Measurements from ENCODE around the gene TMUB1. TPM values are rescaled to one million over a fixed set of nuclear protein-coding genes. Genes with fewer than 3 reads are reported as not detected.

The TMUB1 gene
- total RNA-seq, 2 experiments from 2014 or later = 56.0 to 59.6 TPM

GRCh38 chr7:151089893-151090730 lies 6.8 kb upstream of the TMUB1 start:
- CTCF ChIA-PET (ENCODE audit: unreplicated experiment) = no interaction called here
- Histone ChIP-seq H4K20me1 (ENCODE audit: insufficient read depth, low read length) (no peaks in the 10 kb centered on the region; the same call in 1 of the 2 replicates), H3K36me3 (ENCODE audit: insufficient read depth, low read length) (no peaks in the 10 kb centered on the region), H3K4me1 (ENCODE audit: insufficient read depth, low read length, poor library complexity, severe bottlenecking) (peaks cover 9% of the 10 kb centered on the region), H2AFZ (ENCODE audit: low read length) (no peak overlapping the region), H3K4me2 (ENCODE audit: low read length) (no peak overlapping the region), H3K9me3 (ENCODE audit: low read length) (no peaks in the 10 kb centered on the region), H3K27ac (ENCODE audit: low read depth, low read length, poor library complexity, severe bottlenecking) (no peak overlapping the region), H3K4me3 (ENCODE audit: low read depth, low read length, poor library complexity, severe bottlenecking) (no peak overlapping the region), H3K9me2 (ENCODE audit: insufficient read depth, low read length) (no peaks in the 10 kb centered on the region), H3K79me2 (ENCODE audit: insufficient read depth, low read depth, low read length) (no peaks in the 10 kb centered on the region)
- intact Hi-C loops (cut with micrococcal nuclease; ENCODE audit: unreplicated experiment) = loop anchor here (10.0 kb wide), 3 partner anchors 65 to 195 kb away; partner anchors contain the start of gene KCNH2
- TF ChIP-seq EZH2phosphoT487 (IDR thresholded peaks at IDR 0.05; ENCODE audit: borderline replicate concordance, low read depth, low read length) = no peak
- TF ChIP-seq CTCF (conservative IDR thresholded peaks at IDR 0.05; ENCODE audit: low read length) = no peak
- DNase-seq (ENCODE audit: low spot score) = no peak
- POLR2A ChIA-PET = no interaction called here
- no TSS peak for BruUV-seq (replicated peaks)

- no peaks in the 10 kb centered on the region for H3K79me2 ChIP-seq (ENCODE audit: insufficient read depth, low read depth, low read length)
Measured at GRCh38 chr7:151088856-151089699, 5.8 kb upstream of the TMUB1 start.

More at GRCh38 chr7:151088856-151089699, 5.8 kb upstream of the TMUB1 start:
- no peaks in the 10 kb centered on the region for H3K9me2 ChIP-seq (ENCODE audit: insufficient read depth, low read length)
- H3K4me2 ChIP-seq (ENCODE audit: low read length) = no peak overlapping the region
- no peak for DNase-seq (ENCODE audit: low spot score)
- no peaks in the 10 kb centered on the region for H3K36me3 ChIP-seq (ENCODE audit: insufficient read depth, low read length)
- BruUV-seq (replicated peaks) = no TSS peak
- intact Hi-C loops (cut with micrococcal nuclease; ENCODE audit: unreplicated experiment) = loop anchor here (10.0 kb wide), 2 partner anchors 114 to 194 kb away; partner anchors contain the start of gene KCNH2
- H3K27ac ChIP-seq (ENCODE audit: low read depth, low read length, poor library complexity, severe bottlenecking) = no peak overlapping the region
- no peak for TF ChIP-seq CTCF (conservative IDR thresholded peaks at IDR 0.05; ENCODE audit: low read length)
- no peak for TF ChIP-seq EZH2phosphoT487 (IDR thresholded peaks at IDR 0.05; ENCODE audit: borderline replicate concordance, low read depth, low read length)
- POLR2A ChIA-PET = interaction anchor here (0.6 kb wide), 1 partner anchor 1627 kb away, joined by 4 read pairs; no protein-coding TSS in a partner anchor
- H2AFZ ChIP-seq (ENCODE audit: low read length) = no peak overlapping the region
- no peak overlapping the region for H3K4me3 ChIP-seq (ENCODE audit: low read depth, low read length, poor library complexity, severe bottlenecking)
- H3K9me3 ChIP-seq (ENCODE audit: low read length) = no peaks in the 10 kb centered on the region
- peaks cover 15% of the 10 kb centered on the region for H3K4me1 ChIP-seq (ENCODE audit: insufficient read depth, low read length, poor library complexity, severe bottlenecking)
- CTCF ChIA-PET (ENCODE audit: unreplicated experiment) = no interaction called here
- no peaks in the 10 kb centered on the region; the same call in 1 of the 2 replicates for H4K20me1 ChIP-seq (ENCODE audit: insufficient read depth, low read length)

Measured in OCI-LY7 (cell line).